ENCODE results near the gene TSPAN14. TPM values are rescaled to one million over a fixed set of nuclear protein-coding genes. Genes with fewer than 3 reads are reported as not detected.

TSPAN14 gene
- total and polyA plus RNA-seq, 12 donors: 16.9 to 57.2 (median 27.6) TPM

- H3K4me1 ChIP-seq: peaks cover 9 to 65% (median 50%) of the 10 kb centered on the region in 9 donors
- WGBS, 2 donors: 96% methylated on average over 6 of the region's 6 CpGs
- H3K27me3 ChIP-seq: no peaks in the 10 kb centered on the region
- no peak for DNase-seq
- no peak for TF ChIP-seq CTCF (IDR thresholded peaks at IDR 0.05)
- peaks cover 0 to 97% (median 50%) of the 10 kb centered on the region in 9 donors for H3K36me3 ChIP-seq
- H3K27ac ChIP-seq: peak overlapping the region in 1 of 10 donors; percentile 15
- no peaks in the 10 kb centered on the region for H3K9me3 ChIP-seq
- no peak for ATAC-seq
- intact Hi-C loops (cut with DNase I): loop anchor here in 1 of 10 donors (5.0 kb wide), 1 partner anchor 371 kb away; no protein-coding TSS in a partner anchor
- H3K4me3 ChIP-seq: no peak overlapping the region
Measured at GRCh38 chr10:80513106-80513505, 59.0 kb downstream of the TSPAN14 start.

- intact Hi-C loops (cut with DNase I): no loop called here
- peak overlapping the region in 5 of 10 donors; percentile 15 to 79 (median 63) for H3K27ac ChIP-seq
- H3K27me3 ChIP-seq: no peaks in the 10 kb centered on the region
- H3K4me1 ChIP-seq: peaks cover 6 to 63% (median 40%) of the 10 kb centered on the region in 9 donors
- H3K4me3 ChIP-seq: no peak overlapping the region
- H3K9me3 ChIP-seq: no peaks in the 10 kb centered on the region
- 90 to 95% methylated on average over 5 of the region's 5 CpGs for WGBS, 2 donors
- TF ChIP-seq CTCF (IDR thresholded peaks at IDR 0.05): no peak
- ATAC-seq (no peak), DNase-seq (no peak)
- peaks cover 0 to 99% (median 55%) of the 10 kb centered on the region in 9 donors for H3K36me3 ChIP-seq
Measured at GRCh38 chr10:80515511-80515910, 61.4 kb downstream of the TSPAN14 start.

DNA sequence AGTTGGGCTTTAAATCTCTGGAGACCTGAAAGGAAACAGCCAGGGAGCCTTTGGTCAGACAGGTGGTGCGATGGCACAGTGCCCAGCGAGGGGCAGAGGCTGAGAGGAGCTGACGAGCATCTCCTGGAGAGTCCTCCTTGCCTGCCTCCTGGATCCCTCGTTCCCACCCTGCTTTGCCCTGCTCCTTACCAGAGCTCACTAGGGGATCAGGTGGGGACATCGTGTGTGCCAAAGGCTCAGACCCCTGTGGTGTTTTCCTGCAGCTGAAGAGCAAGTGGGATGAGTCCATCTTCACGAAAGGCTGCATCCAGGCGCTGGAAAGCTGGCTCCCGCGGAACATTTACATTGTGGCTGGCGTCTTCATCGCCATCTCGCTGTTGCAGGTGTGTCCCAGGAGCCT, 61.8 kb downstream of the TSPAN14 start:
- H3K4me3 ChIP-seq: no peak overlapping the region
- H3K27ac ChIP-seq: peak overlapping the region in 4 of 10 donors; percentile 58 to 79 (median 68)
- H3K27me3 ChIP-seq: no peaks in the 10 kb centered on the region
- WGBS, 2 donors: 92 to 93% methylated on average over 12 of the region's 12 CpGs
- DNase-seq (no peak), ATAC-seq (no peak)
- no peaks in the 10 kb centered on the region for H3K9me3 ChIP-seq
- H3K4me1 ChIP-seq: peaks cover 6 to 63% (median 35%) of the 10 kb centered on the region in 9 donors
- H3K36me3 ChIP-seq: peaks cover 0 to 99% (median 55%) of the 10 kb centered on the region in 9 donors
- intact Hi-C loops (cut with DNase I): no loop called here
- no peak for TF ChIP-seq CTCF (IDR thresholded peaks at IDR 0.05)

DNA sequence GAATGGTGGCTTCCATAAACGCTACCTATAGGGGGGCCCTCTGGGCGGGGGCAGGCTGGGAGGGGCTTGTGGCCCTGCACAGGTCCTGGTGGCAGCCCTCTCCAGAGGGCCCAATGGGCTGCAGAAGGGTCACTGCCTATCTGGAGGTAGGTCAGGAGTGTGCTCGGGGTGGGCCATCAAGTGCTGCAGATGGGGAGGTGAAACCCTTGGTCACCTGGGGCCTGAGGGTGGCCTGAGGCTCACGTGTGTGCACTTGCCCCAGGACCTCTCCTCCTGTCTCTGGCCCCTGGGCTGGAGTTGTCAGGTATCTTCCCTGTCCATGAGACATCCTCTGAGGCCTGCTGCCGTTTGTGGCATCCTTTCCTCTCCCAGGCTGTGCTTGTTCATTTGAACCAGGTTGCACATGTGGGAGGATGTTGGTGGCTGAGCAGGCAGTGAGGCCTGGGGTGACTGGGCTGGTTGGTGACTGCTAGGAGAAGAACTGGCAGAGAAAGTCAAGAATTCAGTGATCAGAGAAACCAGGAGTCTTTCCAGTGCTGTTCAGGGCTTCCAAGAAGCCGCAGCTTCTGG, 62.5 kb downstream of the TSPAN14 start:
- Histone ChIP-seq H3K36me3 (peaks cover 0 to 99% (median 55%) of the 10 kb centered on the region in 9 donors), H3K9me3 (no peaks in the 10 kb centered on the region), H3K27ac (peak overlapping the region in 9 of 10 donors; percentile 35 to 79 (median 59)), H3K4me3 (no peak overlapping the region), H3K4me1 (peaks cover 6 to 59% (median 31%) of the 10 kb centered on the region in 9 donors), H3K27me3 (no peaks in the 10 kb centered on the region)
- no peak for TF ChIP-seq CTCF (IDR thresholded peaks at IDR 0.05)
- no peak for ATAC-seq
- DNase-seq: no peak
- intact Hi-C loops (cut with DNase I): no loop called here
- WGBS, 2 donors: 89 to 90% methylated on average over 6 of the region's 6 CpGs

All from heart right ventricle (tissue), 16 donors.